Right lobe of liver (tissue), 6 donors: Measurements from ENCODE around the gene TCEAL4. TPM values are rescaled to one million over a fixed set of nuclear protein-coding genes. Genes with fewer than 3 reads are reported as not detected.

Experiments
- ATAC-seq, 4 donors: fragments of 200-7000 bp; cut with Tn5 transposase; one replicate each; pipeline ENCODE4 v1.9.1; 2020; ENCODE audit warnings: mild to moderate bottlenecking in 4 of 4, moderate library complexity in 4 of 4
- DNase-seq, 3 donors: peaks; one replicate each; pipeline ENCODE4 v3.0.0-alpha.2; 2020
- H3K27ac ChIP-seq, 3 donors: fragments of 200-600 bp; one replicate each; pipeline ENCODE4 v1.8.0; 2022
- H3K27me3 ChIP-seq, 2 donors: fragments of 200-600 bp; one replicate each; pipeline ENCODE4 v1.8.0; 2022
- H3K36me3 ChIP-seq, 4 donors: fragments of 200-600 bp; sonication (generic) in 1 of 4; one replicate each; pipeline versions ENCODE4 v1.5.1 to v1.8.0; 2017 to 2022; ENCODE audit warnings: control low read depth in 1 of 4
- H3K4me1 ChIP-seq, 4 donors: fragments of 200-600 bp; sonication (generic) in 1 of 4; one replicate each; pipeline versions ENCODE4 v1.5.1 to v1.8.0; 2017 to 2022; ENCODE audit warnings: control low read depth in 1 of 4
- H3K4me3 ChIP-seq, 3 donors: fragments of 200-600 bp; one replicate each; pipeline ENCODE4 v1.8.0; 2022
- H3K9me3 ChIP-seq, 4 donors: fragments of 200-600 bp; sonication (generic) in 1 of 4; one replicate each; pipeline versions ENCODE4 v1.5.1 to v1.8.0; 2017 to 2022; ENCODE audit warnings: control low read depth in 1 of 4
- POLR2A ChIP-seq: fragments of 450-650 bp; IDR thresholded peaks from one replicate; pipeline ENCODE4 v1.6.1; 2017; ENCODE audit warnings: antibody characterized with exemption, mild to moderate bottlenecking
- WGBS: methylation state at CpG from one replicate; pipeline ENCODE4 v1.1.6; 2018; ENCODE audit warnings: low coverage, low lambda C conversion rate; ENCODE audit not compliant: insufficient coverage; ENCODE audit errors: missing lambda C conversion rate; 5-methylcytosine and 5-hydroxymethylcytosine counted together
- intact Hi-C, 2 donors: fragments of 100-400 bp; cut with DNase I; formaldehyde crosslinking; loops; one replicate each; pipeline versions ENCODE4 v1.11.2 to v1.14.1; 2022
- total RNA-seq, 6 experiments: library from RNA; depleted of rRNA in 2 of 6; stranded (reverse); fragments of >200 nt in 2 of 6; fragmentation: NEBNext Ultra II Directional in 3 of 6; extraction: Animal tissue kit (Norgen Biotek cat#: 25700) in 3 of 6; gene quantifications; one replicate each; pipeline versions ENCODE4 v1.1.0 to v1.2.4, GENCODE V29; 2016 to 2023
- TF ChIP-seq, protein P1 (sequence below), 4 donors: fragments of 200-600 bp in 3 of 4; fragments of 450-650 bp in 1 of 4; IDR thresholded peaks; one replicate each; pipeline versions ENCODE4 v1.5.1 to v1.8.0; 2016 to 2022; ENCODE audit warnings: antibody characterized with exemption in 4 of 4, mild to moderate bottlenecking in 2 of 4
- donor health status: DM: no; HTN: yes; CAD: no.
- donor health status: DM: no; HTN: no; CAD: no.
- donor health status: DM: no; HTN: no; CAD: no.
- donor health status: DM: no; HTN: yes; CAD: no.
- donor health status: DM: no; HTN: yes; CAD: no.

Gene TCEAL4
- total RNA-seq, 6 experiments from 2014 or later: 23.3 to 34.5 (median 28.1) TPM

DNA sequence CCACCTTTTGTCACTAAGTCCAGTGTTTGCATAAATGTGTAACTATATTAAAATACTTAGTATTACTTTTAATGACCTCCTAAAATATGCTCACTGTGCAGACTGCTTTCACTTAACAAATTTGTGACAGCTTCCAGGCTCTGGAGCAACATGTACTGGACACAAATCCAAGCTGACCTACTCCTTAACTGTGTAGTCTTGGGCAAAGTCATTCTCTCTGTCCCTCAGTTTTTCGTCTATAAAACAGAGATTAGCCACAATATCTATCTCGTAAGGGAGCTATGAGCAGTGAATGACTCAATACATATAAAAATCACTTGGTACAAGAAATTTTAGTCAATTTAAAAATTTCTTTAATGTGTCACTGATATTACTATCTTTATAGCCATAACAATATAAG is 45.6 kb upstream of the TCEAL4 start:
- TF ChIP-seq, protein P1, sequence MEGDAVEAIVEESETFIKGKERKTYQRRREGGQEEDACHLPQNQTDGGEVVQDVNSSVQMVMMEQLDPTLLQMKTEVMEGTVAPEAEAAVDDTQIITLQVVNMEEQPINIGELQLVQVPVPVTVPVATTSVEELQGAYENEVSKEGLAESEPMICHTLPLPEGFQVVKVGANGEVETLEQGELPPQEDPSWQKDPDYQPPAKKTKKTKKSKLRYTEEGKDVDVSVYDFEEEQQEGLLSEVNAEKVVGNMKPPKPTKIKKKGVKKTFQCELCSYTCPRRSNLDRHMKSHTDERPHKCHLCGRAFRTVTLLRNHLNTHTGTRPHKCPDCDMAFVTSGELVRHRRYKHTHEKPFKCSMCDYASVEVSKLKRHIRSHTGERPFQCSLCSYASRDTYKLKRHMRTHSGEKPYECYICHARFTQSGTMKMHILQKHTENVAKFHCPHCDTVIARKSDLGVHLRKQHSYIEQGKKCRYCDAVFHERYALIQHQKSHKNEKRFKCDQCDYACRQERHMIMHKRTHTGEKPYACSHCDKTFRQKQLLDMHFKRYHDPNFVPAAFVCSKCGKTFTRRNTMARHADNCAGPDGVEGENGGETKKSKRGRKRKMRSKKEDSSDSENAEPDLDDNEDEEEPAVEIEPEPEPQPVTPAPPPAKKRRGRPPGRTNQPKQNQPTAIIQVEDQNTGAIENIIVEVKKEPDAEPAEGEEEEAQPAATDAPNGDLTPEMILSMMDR (IDR thresholded peaks at IDR 0.05): no peak
- no peak for TF ChIP-seq POLR2A
- Histone ChIP-seq H3K4me1 (no peaks in the 10 kb centered on the region), H3K4me3 (no peak overlapping the region), H3K27me3 (peaks cover 0 to 7% of the 10 kb centered on the region in 2 donors), H3K27ac (no peak overlapping the region), H3K9me3 (no peaks in the 10 kb centered on the region), H3K36me3 (no peaks in the 10 kb centered on the region)
- intact Hi-C loops: loop anchor here in 1 of 2 donors (10.0 kb wide), 1 partner anchor 275 kb away; no protein-coding TSS in a partner anchor
- 40% methylated on average over 2 of the region's 2 CpGs for WGBS
- DNase-seq (no peak), ATAC-seq (no peak)

DNA sequence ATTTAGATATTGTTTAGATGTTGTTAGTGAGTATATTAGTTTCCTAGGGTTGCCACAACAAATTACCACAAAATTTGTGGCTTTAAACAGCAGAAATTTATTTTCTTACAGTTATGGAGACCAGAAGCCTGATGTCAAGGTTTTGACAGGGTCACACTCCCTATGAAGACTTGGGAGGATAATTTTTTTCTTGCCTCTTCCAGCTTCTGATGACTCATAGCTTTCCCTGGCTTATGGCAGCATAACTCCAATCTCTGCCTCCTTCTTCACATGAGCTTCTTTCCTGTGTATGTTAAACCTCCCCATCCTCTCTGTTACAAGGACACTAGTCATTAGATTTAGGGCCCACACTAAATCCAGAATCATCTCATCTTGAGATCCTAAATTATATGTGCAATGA is 45.2 kb upstream of the TCEAL4 start:
- Histone ChIP-seq H3K4me3 (no peak overlapping the region), H3K9me3 (no peaks in the 10 kb centered on the region), H3K4me1 (no peaks in the 10 kb centered on the region), H3K27ac (peak overlapping the region in 1 of 3 donors; percentile 7), H3K36me3 (no peaks in the 10 kb centered on the region), H3K27me3 (peaks cover 0 to 7% of the 10 kb centered on the region in 2 donors)
- ATAC-seq (no peak), DNase-seq (no peak)
- TF ChIP-seq, protein P1 (IDR thresholded peaks at IDR 0.05): no peak
- TF ChIP-seq POLR2A: no peak
- intact Hi-C loops: no loop called here

DNA sequence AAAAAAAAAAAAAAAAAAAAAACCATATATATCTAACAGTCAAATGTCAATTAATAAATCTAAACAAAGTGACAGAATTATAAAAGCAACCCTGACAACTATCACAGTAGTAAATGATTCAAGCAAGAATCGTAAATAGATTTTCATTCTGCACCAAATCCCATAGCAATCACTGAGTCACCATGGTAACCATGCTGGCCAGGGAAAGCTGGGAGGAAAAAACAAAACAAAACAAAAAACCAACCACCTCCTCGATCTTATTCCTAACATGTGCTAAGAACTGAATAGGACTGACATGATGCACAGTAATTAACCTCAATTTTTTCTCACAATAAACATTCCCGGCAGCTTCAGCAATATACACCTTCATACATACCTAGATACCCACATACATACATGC is 35.4 kb upstream of the TCEAL4 start:
- ATAC-seq (no peak), DNase-seq (no peak)
- no peak overlapping the region for H3K4me3 ChIP-seq
- intact Hi-C loops: no loop called here
- H3K27ac ChIP-seq: peak overlapping the region in 1 of 3 donors; percentile 56
- 66% methylated on average over 3 of the region's 3 CpGs for WGBS
- no peaks in the 10 kb centered on the region for H3K36me3 ChIP-seq
- no peaks in the 10 kb centered on the region for H3K9me3 ChIP-seq
- TF ChIP-seq, protein P1 (IDR thresholded peaks at IDR 0.05): no peak
- no peak for TF ChIP-seq POLR2A
- no peaks in the 10 kb centered on the region for H3K27me3 ChIP-seq
- peaks cover 0 to 25% (median 2%) of the 10 kb centered on the region in 4 donors for H3K4me1 ChIP-seq

DNA sequence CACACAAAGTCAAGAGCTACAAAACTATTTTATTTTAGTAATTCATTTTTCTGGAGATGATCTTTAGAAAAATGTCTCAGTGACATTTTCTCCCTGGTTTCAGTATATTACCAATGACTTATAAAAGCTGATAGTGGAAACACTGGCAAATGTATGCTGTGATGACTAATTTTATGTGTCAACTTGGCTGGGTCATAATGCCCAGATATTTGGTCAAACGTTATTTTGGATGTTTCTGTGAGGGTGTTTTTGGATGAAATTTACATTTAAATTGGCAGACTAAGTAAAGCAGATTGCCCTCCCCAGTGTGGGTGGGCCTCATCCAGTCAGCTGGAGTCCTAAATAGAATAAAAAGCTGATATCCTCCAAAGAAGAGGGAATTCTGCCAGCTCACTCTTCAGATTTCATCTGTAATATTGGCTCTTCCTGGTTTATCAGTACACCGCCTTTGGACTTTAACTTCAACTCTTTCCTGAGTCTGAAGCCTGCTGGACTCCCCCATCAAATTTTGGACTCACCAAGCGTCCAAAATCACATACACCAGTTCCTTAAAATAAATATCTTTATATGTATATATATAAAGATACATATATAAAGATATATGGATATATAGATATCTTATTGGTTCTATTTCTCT is 34.8 kb upstream of the TCEAL4 start:
- 20% methylated on average over 3 of the region's 3 CpGs for WGBS
- Histone ChIP-seq H3K27ac (peak overlapping the region in 1 of 3 donors; percentile 56), H3K27me3 (no peaks in the 10 kb centered on the region), H3K36me3 (no peaks in the 10 kb centered on the region), H3K4me1 (peaks cover 0 to 25% (median 2%) of the 10 kb centered on the region in 4 donors), H3K9me3 (no peaks in the 10 kb centered on the region), H3K4me3 (no peak overlapping the region)
- intact Hi-C loops: no loop called here
- ATAC-seq: peak; percentile 48 to 82 (median 67)
- no peak for TF ChIP-seq POLR2A
- TF ChIP-seq, protein P1 (IDR thresholded peaks at IDR 0.05): no peak
- no peak for DNase-seq
